ENCODE results near the gene DEUP1. TPM values are rescaled to one million over a fixed set of nuclear protein-coding genes. Genes with fewer than 3 reads are reported as not detected.
A peak's percentile ranks its signal among the peaks of the same experiment; 100 is the strongest.
"Not testable (repeated sequence)": the region's sequence is repeated elsewhere in the genome, so short reads cannot be mapped to it uniquely, and the experiment has no call there.

DEUP1 gene
- total and polyA plus RNA-seq, 5 donors = not detected

DNA sequence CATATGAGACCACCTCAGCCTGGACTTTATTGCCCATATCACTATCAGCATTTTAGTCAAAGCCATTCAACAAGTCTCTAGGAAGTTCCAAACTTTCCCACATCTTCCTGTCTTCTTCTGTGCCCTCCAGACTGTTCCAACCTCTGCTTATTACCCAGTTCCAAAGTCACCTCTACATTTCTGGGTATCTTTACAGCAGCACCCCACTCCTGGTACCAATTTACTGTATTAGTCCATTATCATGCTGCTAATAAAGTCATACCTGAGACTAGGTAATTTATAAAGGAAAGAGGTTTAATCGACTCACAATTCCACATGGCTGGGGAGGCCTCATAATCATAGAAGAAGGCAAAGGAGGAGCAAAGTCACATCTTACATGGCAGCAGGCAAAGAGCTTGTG lies 16.1 kb upstream of the DEUP1 start:
- ATAC-seq; H3K4me3 ChIP-seq (ENCODE audit: low read length); intact Hi-C loops (cut with DNase I); H3K27ac ChIP-seq (ENCODE audit: low read length); DNase-seq; H3K4me1 ChIP-seq (ENCODE audit: control insufficient read depth, insufficient read depth, low read length); H3K9me3 ChIP-seq (ENCODE audit: control insufficient read depth, low read length); H3K27me3 ChIP-seq (ENCODE audit: control insufficient read depth, insufficient read depth): not testable (repeated sequence)
- WGBS = 95% methylated on average over 1 of the region's 1 CpG

DNA sequence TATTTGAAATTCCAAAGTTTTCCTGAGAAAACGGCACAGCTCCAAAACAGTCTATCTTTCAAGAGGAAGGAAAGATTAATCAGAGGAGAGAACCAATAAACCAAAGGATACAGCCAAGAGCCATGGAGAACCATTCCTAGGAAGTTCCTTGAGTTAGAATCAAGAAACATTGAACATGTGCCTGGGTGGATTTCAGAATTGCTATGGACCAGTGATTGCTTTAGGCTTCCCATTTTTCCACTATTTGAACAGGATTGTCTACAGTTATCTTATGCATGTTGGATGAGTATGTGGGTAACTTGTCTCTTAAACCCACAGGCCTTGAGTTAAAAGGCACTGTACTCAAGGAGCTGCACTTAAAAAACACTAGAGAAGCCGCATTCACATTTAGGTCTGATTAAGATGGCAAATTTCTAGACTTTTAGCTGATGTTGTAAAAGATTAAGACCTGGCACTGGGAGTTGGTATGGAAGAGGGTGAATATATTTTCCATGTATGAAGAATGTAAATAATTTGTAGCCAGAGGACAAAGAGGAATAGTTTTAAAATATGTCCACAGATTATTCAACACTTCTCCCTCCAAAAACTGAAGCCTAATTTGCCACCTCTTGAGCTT lies 11.2 kb upstream of the DEUP1 start:
- Histone ChIP-seq H3K4me1 (ENCODE audit: control insufficient read depth, insufficient read depth, low read length) (no peaks in the 10 kb centered on the region), H3K27me3 (ENCODE audit: control insufficient read depth, insufficient read depth) (no peaks in the 10 kb centered on the region), H3K9me3 (ENCODE audit: control insufficient read depth, low read length) (peaks cover 1% of the 10 kb centered on the region), H3K27ac (ENCODE audit: low read length) (no peak overlapping the region), H3K4me3 (ENCODE audit: low read length) (no peak overlapping the region)
- intact Hi-C loops (cut with DNase I) = no loop called here
- WGBS = 85% methylated on average over 2 of the region's 2 CpGs
- ATAC-seq (no peak), DNase-seq (no peak)

- no peak overlapping the region for H3K27ac ChIP-seq (ENCODE audit: low read length)
- H3K4me3 ChIP-seq (ENCODE audit: low read length) = no peak overlapping the region
- DNase-seq (no peak), ATAC-seq (no peak)
- intact Hi-C loops (cut with DNase I) = no loop called here
- no peaks in the 10 kb centered on the region for H3K9me3 ChIP-seq (ENCODE audit: control insufficient read depth, low read length)
- no peaks in the 10 kb centered on the region for H3K4me1 ChIP-seq (ENCODE audit: control insufficient read depth, insufficient read depth, low read length)
- H3K27me3 ChIP-seq (ENCODE audit: control insufficient read depth, insufficient read depth) = no peaks in the 10 kb centered on the region
Observed at GRCh38 chr11:93320230-93320629, 10.3 kb upstream of the DEUP1 start.

- Histone ChIP-seq H3K4me1 (ENCODE audit: control insufficient read depth, insufficient read depth, low read length) (no peaks in the 10 kb centered on the region), H3K9me3 (ENCODE audit: control insufficient read depth, low read length) (no peaks in the 10 kb centered on the region), H3K27me3 (ENCODE audit: control insufficient read depth, insufficient read depth) (no peaks in the 10 kb centered on the region), H3K27ac (ENCODE audit: low read length) (no peak overlapping the region), H3K4me3 (ENCODE audit: low read length) (no peak overlapping the region)
- WGBS = 87% methylated on average over 2 of the region's 2 CpGs
- intact Hi-C loops (cut with DNase I) = no loop called here
- no peak for DNase-seq
- no peak for ATAC-seq
Observed at GRCh38 chr11:93322207-93322606, 8.3 kb upstream of the DEUP1 start.

- H3K27ac ChIP-seq (ENCODE audit: low read length) = no peak overlapping the region
- ATAC-seq = no peak
- no peaks in the 10 kb centered on the region for H3K27me3 ChIP-seq (ENCODE audit: control insufficient read depth, insufficient read depth)
- WGBS = 83% methylated on average over 1 of the region's 1 CpG
- intact Hi-C loops (cut with DNase I) = no loop called here
- H3K4me1 ChIP-seq (ENCODE audit: control insufficient read depth, insufficient read depth, low read length) = no peaks in the 10 kb centered on the region
- no peaks in the 10 kb centered on the region for H3K9me3 ChIP-seq (ENCODE audit: control insufficient read depth, low read length)
- no peak overlapping the region for H3K4me3 ChIP-seq (ENCODE audit: low read length)
- DNase-seq = no peak
Observed at GRCh38 chr11:93323747-93324146, 6.8 kb upstream of the DEUP1 start.

DNA sequence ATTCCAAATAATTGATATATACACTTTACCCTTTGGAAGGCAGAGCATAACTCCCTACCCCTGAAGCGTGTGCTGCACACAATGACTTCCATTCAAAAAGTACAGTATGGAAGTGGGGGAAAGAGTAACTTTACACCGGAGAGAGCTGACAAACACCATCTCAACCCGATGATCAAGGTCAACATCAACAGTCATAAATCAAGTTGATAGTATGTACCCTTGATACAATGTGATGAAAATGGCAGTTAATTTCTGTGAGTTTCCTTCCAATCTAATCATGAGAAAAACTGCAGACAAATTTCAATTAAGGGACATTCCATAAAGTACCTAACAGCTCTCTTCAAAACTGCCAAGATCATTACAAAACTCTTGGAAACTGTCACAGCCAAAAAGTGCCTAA lies 6.0 kb upstream of the DEUP1 start:
- no peaks in the 10 kb centered on the region for H3K9me3 ChIP-seq (ENCODE audit: control insufficient read depth, low read length)
- H3K4me3 ChIP-seq (ENCODE audit: low read length) = no peak overlapping the region
- H3K4me1 ChIP-seq (ENCODE audit: control insufficient read depth, insufficient read depth, low read length) = no peaks in the 10 kb centered on the region
- no peak overlapping the region for H3K27ac ChIP-seq (ENCODE audit: low read length)
- H3K27me3 ChIP-seq (ENCODE audit: control insufficient read depth, insufficient read depth) = no peaks in the 10 kb centered on the region
- WGBS = 72% methylated on average over 3 of the region's 3 CpGs
- DNase-seq (no peak), ATAC-seq (no peak)
- intact Hi-C loops (cut with DNase I) = no loop called here

GRCh38 chr11:93326681-93327080 lies 3.9 kb upstream of the DEUP1 start:
- intact Hi-C loops (cut with DNase I) = no loop called here
- 94% methylated on average over 4 of the region's 4 CpGs for WGBS

DNA sequence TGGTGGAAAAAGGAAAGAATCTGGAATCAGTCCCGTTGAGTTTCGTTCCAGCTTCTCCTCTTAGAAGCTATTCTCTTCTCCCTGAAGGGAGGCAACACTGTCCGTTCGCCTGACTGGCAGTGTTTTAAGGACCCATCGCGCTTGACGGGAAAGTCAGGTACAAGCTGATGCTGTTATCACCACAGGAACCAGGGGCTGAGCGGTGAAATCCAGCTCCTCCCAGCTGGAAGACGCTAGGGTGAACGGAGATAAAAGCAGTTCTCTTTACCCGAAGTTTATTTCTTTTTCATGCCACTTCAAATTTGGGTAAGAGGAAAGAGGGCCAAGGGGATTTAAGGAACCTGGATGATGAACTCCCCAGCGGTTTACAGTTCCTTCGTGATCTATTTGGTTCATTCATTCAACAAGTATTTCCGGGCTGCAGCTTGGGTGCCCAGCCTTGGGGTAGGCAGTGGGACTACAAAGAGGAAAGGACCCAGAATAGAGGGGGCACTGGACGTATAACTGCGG lies 551 bp upstream of the DEUP1 start:
- Histone ChIP-seq H3K4me3 (ENCODE audit: low read length) (peak overlapping the region; percentile 59), H3K9me3 (ENCODE audit: control insufficient read depth, low read length) (no peaks in the 10 kb centered on the region), H3K27ac (ENCODE audit: low read length) (no peak overlapping the region), H3K27me3 (ENCODE audit: control insufficient read depth, insufficient read depth) (no peaks in the 10 kb centered on the region), H3K4me1 (ENCODE audit: control insufficient read depth, insufficient read depth, low read length) (no peaks in the 10 kb centered on the region)
- intact Hi-C loops (cut with DNase I) = no loop called here
- ATAC-seq (no peak), DNase-seq (peak in 1 of 3 donors; percentile 19)
- 4% methylated on average over 16 of the region's 16 CpGs for WGBS

More at GRCh38 chr11:93326681-93327080, 3.9 kb upstream of the DEUP1 start:
- Histone ChIP-seq H3K27ac (ENCODE audit: low read length) (no peak overlapping the region), H3K4me3 (ENCODE audit: low read length) (no peak overlapping the region), H3K4me1 (ENCODE audit: control insufficient read depth, insufficient read depth, low read length) (no peaks in the 10 kb centered on the region), H3K9me3 (ENCODE audit: control insufficient read depth, low read length) (no peaks in the 10 kb centered on the region), H3K27me3 (ENCODE audit: control insufficient read depth, insufficient read depth) (no peaks in the 10 kb centered on the region)
- ATAC-seq (no peak), DNase-seq (no peak)

DNA sequence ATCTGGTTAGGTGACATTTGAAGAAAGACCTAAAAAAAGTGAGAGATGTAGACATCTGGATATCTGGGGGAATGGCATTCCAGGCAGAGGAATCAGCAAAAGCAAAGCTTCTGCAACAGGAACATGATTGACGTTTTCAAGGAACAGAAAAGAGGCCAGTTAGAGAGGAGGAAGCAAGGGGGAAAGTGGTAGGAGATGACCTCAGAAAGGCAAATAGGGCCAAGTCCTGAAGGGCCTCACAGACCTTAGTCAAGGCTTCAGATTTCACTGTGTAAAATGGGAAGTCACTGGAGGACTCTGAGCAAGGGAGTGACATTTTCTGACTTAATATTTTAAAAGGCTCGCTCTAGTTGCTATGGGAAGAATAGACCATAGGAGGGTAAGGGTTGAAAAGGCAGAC lies 9.7 kb downstream of the DEUP1 start:
- intact Hi-C loops (cut with DNase I) = no loop called here
- H3K27me3 ChIP-seq (ENCODE audit: control insufficient read depth, insufficient read depth) = no peaks in the 10 kb centered on the region
- no peak overlapping the region for H3K27ac ChIP-seq (ENCODE audit: low read length)
- DNase-seq (no peak), ATAC-seq (no peak)
- H3K4me3 ChIP-seq (ENCODE audit: low read length) = no peak overlapping the region
- H3K9me3 ChIP-seq (ENCODE audit: control insufficient read depth, low read length) = no peaks in the 10 kb centered on the region
- 66% methylated on average over 2 of the region's 2 CpGs for WGBS
- no peaks in the 10 kb centered on the region for H3K4me1 ChIP-seq (ENCODE audit: control insufficient read depth, insufficient read depth, low read length)

DNA sequence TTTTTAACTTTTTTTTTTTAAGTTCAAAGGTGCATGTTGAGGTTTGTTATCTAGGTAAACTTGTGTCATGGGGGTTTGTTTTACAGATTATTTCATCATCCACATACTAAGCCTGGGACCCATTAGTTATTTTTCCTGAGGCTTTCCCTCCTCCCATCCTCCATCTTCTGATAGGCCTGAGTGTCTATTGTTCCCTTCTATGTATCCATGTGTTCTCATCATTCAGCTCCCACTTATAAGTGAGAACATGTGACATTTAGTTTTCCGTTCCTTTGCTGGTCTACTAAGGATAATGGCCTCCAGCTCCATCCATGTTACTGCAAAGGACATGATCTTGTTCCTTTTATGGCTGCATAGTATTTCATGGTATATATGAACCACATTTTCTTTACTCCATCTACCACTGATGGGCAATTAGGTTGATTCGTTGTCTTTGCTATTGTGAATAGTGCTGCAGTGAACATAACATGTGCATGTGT lies 14.4 kb downstream of the DEUP1 start:
- no peaks in the 10 kb centered on the region for H3K4me1 ChIP-seq (ENCODE audit: control insufficient read depth, insufficient read depth, low read length)
- 87% methylated on average over 2 of the region's 2 CpGs for WGBS
- ATAC-seq = no peak
- no peak overlapping the region for H3K27ac ChIP-seq (ENCODE audit: low read length)
- no peak for DNase-seq
- intact Hi-C loops (cut with DNase I) = no loop called here
- H3K4me3 ChIP-seq (ENCODE audit: low read length) = no peak overlapping the region
- no peaks in the 10 kb centered on the region for H3K9me3 ChIP-seq (ENCODE audit: control insufficient read depth, low read length)
- H3K27me3 ChIP-seq (ENCODE audit: control insufficient read depth, insufficient read depth) = no peaks in the 10 kb centered on the region

DNA sequence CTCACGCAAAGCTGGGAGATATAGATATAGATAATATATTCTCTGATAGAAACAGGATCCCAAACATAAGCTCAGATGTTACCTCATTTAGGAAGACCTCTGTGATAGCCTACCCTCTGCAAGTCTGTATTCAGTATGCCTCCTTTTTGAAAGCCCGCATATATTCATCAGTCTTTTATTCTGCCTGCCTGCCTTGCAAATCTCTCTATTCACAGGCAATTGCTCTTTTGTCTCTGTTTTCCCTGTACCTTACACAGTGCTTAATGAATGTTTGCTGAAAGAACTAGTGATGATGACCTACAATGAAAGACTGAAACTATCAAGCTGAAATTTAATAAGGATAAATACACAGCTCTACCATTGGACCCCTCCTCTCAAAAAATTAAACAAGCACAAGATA lies 18.4 kb downstream of the DEUP1 start:
- Histone ChIP-seq H3K9me3 (ENCODE audit: control insufficient read depth, low read length) (no peaks in the 10 kb centered on the region), H3K27me3 (ENCODE audit: control insufficient read depth, insufficient read depth) (no peaks in the 10 kb centered on the region), H3K4me1 (ENCODE audit: control insufficient read depth, insufficient read depth, low read length) (no peaks in the 10 kb centered on the region), H3K4me3 (ENCODE audit: low read length) (no peak overlapping the region), H3K27ac (ENCODE audit: low read length) (no peak overlapping the region)
- ATAC-seq (no peak), DNase-seq (no peak)
- WGBS = 74% methylated on average over 2 of the region's 2 CpGs
- intact Hi-C loops (cut with DNase I) = no loop called here

DNA sequence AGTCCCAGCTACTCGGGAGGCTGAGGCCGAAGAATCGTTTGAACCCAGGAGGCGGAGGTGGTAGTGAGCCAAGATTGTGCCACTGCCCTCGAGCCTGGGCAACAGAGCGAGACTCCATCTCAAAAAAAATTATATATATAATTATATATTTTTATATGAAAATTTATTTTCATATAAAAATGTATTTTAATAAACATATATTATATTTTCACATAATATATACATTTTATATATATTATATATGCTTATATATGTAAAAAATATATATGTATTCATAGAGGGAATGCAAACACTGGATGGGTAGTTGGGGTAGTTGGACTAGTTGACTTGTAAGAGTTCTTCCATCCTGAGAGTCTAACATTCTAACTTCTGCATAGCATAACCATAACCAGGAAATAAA lies 20.3 kb downstream of the DEUP1 start:
- 95% methylated on average over 6 of the region's 6 CpGs for WGBS
- ATAC-seq (no peak), DNase-seq (no peak)
- Histone ChIP-seq H3K4me3 (ENCODE audit: low read length) (no peak overlapping the region), H3K27me3 (ENCODE audit: control insufficient read depth, insufficient read depth) (no peaks in the 10 kb centered on the region), H3K27ac (ENCODE audit: low read length) (no peak overlapping the region), H3K4me1 (ENCODE audit: control insufficient read depth, insufficient read depth, low read length) (no peaks in the 10 kb centered on the region), H3K9me3 (ENCODE audit: control insufficient read depth, low read length) (no peaks in the 10 kb centered on the region)
- intact Hi-C loops (cut with DNase I) = loop anchor here in 1 of 4 donors (10.0 kb wide), 1 partner anchor 56 kb away; no protein-coding TSS in a partner anchor

Measured in right cardiac atrium (tissue), 5 donors.